Neural cell (in vitro differentiated cells): ENCODE data around the gene TPP1.

ENCODE experiments used
- EP300 ChIP-seq: fragments of 450-650 bp; conservative IDR thresholded peaks from 2 replicates; pipeline ENCODE4 v1.6.1; 2014; ENCODE audit warnings: antibody characterized with exemption, mild to moderate bottlenecking, moderate library complexity; ENCODE audit not compliant: poor library complexity, severe bottlenecking
- EZH2 ChIP-seq: fragments of 200-600, 300-800 bp; shearing (Covaris generic), sonication (generic); IDR thresholded peaks from 2 replicates; pipeline ENCODE4 v1.6.1; 2014; ENCODE audit warnings: antibody characterized with exemption, low read length, borderline replicate concordance, mild to moderate bottlenecking; ENCODE audit not compliant: insufficient read depth, poor library complexity, severe bottlenecking
- MXI1 ChIP-seq: fragments of 450-650 bp; conservative IDR thresholded peaks from 2 replicates; pipeline ENCODE4 v1.6.1; 2014; ENCODE audit warnings: antibody characterized with exemption, mild to moderate bottlenecking; ENCODE audit not compliant: poor library complexity, severe bottlenecking
- REST ChIP-seq: IDR thresholded peaks from 2 replicates; pipeline ENCODE4 v1.6.1; 2012; ENCODE audit warnings: borderline replicate concordance
- SMC3 ChIP-seq: fragments of 450-650 bp; conservative IDR thresholded peaks from 2 replicates; pipeline ENCODE4 v1.6.1; 2014; ENCODE audit warnings: antibody characterized with exemption, mild to moderate bottlenecking, moderate library complexity; ENCODE audit not compliant: poor library complexity
- TF ChIP-seq, protein P1 (sequence below): fragments of 450-650 bp; IDR thresholded peaks from 2 replicates; pipeline ENCODE4 v1.5.1; 2014; ENCODE audit warnings: antibody characterized with exemption, mild to moderate bottlenecking, moderate library complexity; ENCODE audit not compliant: poor library complexity, severe bottlenecking

- TF ChIP-seq SMC3: no peak
- no peak for TF ChIP-seq EZH2
- TF ChIP-seq, protein P1, sequence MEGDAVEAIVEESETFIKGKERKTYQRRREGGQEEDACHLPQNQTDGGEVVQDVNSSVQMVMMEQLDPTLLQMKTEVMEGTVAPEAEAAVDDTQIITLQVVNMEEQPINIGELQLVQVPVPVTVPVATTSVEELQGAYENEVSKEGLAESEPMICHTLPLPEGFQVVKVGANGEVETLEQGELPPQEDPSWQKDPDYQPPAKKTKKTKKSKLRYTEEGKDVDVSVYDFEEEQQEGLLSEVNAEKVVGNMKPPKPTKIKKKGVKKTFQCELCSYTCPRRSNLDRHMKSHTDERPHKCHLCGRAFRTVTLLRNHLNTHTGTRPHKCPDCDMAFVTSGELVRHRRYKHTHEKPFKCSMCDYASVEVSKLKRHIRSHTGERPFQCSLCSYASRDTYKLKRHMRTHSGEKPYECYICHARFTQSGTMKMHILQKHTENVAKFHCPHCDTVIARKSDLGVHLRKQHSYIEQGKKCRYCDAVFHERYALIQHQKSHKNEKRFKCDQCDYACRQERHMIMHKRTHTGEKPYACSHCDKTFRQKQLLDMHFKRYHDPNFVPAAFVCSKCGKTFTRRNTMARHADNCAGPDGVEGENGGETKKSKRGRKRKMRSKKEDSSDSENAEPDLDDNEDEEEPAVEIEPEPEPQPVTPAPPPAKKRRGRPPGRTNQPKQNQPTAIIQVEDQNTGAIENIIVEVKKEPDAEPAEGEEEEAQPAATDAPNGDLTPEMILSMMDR: no peak
- no peak for TF ChIP-seq EP300
- no peak for TF ChIP-seq REST
- no peak for TF ChIP-seq MXI1
Observed at GRCh38 chr11:6609502-6610015, 9.7 kb downstream of the TPP1 start.
